HuH-7.5 (cell line): ENCODE data around the gene RBMY1F.
"Not testable (repeated sequence)": the region's sequence is repeated elsewhere in the genome, so short reads cannot be mapped to it uniquely, and the experiment has no call there.

ENCODE experiments used
- DNase-seq: peaks from one replicate; pipeline ENCODE4 v3.0.0; 2011; ENCODE audit warnings: low spot score

The RBMY1F gene

DNA sequence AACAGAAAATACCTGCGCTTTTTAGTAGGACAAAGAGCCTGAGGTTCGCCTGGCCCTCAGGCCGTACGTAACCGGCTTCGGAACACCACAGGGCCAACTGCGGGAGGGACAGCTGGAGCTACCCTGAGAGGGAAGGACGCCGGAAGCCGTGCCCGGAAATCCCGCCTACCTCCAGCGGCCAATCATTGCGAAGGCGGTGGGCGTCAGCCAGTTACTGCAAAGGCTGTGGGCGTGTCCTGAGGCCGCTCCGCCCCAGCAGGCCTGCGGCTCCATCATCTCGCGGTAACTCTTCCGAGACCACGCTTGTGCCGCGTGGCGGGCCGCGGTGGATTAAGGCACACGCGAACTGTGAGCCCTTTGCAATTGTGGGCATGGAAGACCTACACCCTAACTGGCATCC lies at the start of gene RBMY1F:
RBMY1F (minus strand) TSS at position 101 of the 400 bp plus-strand sequence. CDS start 1,954 bp downstream, outside the sequence.
- DNase-seq = not testable (repeated sequence)

DNA sequence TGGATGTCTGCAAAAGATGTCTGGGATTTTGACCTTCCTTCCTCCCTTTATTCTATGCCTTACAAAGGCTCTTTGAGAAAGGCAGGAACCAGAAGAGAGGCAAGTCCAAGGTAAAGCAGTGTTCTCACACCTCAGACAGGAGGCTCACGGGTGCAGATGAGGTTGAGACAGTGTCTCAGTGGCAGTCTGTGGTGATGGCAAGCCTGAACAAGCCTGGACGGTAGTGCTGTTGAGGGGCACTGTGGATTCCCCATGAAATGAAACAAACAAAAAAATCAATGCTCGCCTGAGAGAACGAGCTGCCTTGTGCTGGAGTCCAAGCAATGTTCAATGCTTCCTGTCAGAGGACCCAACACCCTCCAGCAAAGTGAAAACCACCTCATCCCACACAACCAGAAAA lies 31.6 kb downstream of the RBMY1F start:
- not testable (repeated sequence) for DNase-seq

- DNase-seq = not testable (repeated sequence)
These were observed 41.6 kb downstream of the RBMY1F start for GRCh38 chrY:22141011-22141695.

GRCh38 chrY:22134719-22135118 lies 48.0 kb downstream of the RBMY1F start:
- not testable (repeated sequence) for DNase-seq

DNA sequence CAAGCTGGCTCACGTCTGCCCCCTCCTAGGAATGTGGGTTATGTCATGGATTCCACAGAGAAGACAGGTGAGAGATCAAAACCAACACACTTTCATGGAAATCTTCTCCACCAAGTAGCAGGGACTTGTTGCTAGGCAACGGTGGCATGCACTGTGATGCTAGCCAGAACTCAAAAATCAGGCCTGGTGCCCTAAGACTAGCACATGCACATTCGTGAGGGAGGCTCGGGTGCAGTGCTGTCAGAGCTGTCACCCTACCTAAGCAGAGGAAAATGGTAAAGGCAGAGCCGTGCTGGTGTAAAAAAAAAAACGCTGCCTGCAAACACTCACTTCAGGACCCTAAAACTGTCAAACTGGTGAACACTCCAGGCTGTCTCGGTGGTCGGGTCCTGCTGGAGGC lies 52.2 kb downstream of the RBMY1F start:
- not testable (repeated sequence) for DNase-seq
